NCI-H1417 (cell line): ENCODE data around the gene U2AF1L4.
A peak's percentile ranks its signal among the peaks of the same experiment; 100 is the strongest.

ENCODE experiments used
- DNase-seq, 3 experiments: peaks; one replicate each; lab custom pipeline; 2025; lab: John Stamatoyannopoulos, UW

Gene U2AF1L4

DNA sequence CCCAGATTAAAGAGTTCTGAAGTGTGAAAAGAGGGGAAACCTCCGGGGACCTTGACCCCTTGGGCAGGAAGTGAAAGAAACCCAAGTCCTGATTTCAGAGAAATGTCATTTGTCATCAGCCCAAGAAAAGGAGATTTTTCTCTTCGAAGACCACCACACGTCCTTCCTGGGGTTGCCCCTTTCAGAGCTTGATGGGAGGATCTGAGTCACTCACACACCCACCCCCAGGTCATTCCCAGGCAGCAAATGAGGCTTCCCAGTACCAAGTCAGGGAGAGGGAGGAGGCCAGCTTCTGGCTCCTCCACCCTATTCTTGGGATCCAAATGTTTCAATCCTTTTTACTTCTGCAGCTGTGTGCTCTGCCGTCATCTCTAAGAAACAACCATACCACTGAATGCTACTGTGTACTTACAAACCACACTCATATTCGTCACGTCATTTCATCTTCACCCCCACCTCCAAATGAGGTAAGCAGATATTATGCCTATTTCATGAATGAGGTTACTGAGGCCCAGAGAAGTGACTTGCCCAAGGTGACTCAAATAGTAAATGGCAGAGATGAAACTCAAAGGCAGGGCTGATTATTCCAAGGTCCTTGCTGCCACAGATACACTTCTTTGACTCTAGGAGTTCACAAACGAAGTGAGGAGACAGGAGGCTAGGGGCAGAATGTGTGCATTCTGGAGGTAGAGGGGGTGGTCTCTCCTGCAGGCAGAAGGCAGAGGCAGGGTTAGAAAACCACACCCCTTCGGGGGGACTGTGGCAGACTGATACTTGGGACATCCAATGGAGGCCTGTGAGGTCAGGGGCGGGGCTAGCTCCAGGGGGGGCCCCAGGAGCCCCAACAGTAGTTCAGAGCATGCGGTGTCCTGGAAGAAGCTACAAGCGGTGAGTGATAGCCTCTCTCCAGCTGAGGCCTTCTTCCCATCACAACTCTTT is 32.4 kb downstream of the U2AF1L4 start:
- no peak for DNase-seq

DNA sequence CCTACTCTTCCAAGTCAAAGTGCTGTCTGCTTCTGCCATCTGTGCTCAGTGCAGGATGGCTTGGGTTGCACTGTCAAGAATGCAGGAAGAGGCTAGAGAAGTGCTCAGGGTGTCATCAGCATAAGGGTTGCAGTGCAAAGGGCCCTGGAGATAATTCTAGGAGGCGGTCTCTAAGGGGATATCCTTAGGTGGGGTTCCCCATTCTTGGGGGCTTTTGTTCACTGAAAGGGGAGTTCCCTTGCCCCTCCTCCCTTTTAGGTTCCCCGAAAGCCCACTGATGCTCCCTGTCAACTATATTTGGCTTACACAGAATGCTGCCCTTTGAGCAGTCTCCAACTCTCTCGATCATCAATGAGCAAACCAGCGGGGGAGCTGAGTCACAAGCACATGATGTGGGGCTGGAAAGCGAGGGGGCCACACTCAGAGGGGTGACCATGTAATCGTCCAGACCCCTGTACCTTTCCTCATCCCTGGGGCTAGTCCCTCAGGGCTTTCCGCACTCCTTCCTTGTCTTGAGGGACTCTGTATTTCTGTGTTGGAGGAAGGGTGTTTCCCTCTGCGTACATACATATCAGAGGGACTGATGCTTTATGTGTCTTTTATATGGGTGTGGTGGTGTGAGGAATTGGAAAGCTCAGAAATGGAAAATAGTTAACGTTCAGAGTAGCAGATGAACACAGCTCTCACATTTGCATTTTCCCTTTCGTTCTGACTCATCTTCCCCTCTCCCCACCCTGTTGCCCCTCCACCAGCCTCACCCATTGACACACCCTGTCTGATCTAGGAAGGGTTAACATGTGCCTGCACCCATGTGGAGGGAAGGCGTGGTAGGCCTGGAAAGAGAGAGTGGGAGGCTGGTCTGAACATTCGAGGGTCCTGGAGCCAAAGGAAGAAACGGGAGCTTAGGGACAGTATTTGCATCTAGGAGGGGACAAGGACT is 34.2 kb downstream of the U2AF1L4 start:
- no peak for DNase-seq

DNA sequence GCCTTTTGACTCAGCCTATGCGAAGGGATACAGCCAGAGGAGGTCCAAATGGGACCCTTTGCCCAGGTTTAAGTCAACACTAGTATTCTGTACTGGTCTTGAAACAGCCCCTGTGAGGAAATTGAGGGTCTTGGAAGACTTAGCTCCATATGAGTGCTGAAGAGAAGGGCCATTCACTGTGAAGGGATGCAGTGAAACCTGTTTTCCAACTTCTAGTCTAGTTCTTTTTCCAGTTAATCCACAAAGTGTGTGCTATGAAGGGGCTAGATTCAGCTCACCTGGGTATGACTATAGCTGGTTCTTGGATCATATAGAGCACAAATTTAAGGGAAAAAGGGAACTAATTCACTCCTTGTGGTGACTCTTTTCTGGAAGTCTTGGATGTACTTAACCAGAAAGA is 36.8 kb downstream of the U2AF1L4 start:
- DNase-seq = no peak

DNA sequence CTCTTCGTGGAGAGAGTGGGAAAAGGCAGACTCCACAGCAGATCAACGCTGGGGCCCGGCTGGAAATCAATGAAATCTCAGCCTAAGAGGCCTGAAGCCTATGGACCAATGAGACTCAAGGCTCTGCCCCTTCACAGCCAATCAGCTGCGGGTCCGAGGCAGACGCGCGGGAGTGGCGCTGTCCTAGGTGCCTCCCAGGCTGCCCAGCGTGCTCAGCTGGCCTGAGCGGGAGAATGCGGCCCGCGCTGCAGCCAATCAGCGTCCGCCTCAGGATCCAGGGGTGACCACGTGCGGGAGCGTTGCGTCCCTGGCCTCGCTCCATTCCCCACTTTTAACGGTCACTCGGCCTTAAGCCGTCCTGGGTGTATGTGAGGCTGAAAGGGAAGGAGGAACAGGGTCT is 41.0 kb downstream of the U2AF1L4 start, which contains the start of gene ZBTB32:
TSS of gene ZBTB32 (plus strand) at position 341 of the 400 bp plus-strand sequence. CDS start 10,069 bp downstream, outside the sequence.
- no peak for DNase-seq

DNA sequence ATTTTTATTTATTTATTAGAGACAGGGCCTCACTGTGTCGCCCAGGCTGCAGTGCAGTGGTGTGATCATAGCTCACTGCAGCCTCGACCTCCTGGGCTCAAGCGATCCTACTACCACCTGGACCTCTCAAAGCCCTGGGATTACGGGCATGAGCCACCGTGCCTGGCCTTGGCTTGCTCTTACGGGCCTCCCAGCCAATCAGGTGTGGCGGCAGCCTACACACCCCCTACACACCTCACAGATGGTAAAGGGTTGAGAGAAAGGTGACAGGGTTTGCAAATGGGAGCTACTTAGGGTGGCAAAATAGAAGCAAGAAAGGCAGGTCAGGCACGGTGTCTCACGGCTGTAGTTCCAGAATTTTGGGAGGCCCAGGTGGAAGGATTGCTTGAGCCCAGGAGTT is 41.9 kb downstream of the U2AF1L4 start:
- DNase-seq = peak in 2 of 3 experiments; percentile 35 to 54

DNA sequence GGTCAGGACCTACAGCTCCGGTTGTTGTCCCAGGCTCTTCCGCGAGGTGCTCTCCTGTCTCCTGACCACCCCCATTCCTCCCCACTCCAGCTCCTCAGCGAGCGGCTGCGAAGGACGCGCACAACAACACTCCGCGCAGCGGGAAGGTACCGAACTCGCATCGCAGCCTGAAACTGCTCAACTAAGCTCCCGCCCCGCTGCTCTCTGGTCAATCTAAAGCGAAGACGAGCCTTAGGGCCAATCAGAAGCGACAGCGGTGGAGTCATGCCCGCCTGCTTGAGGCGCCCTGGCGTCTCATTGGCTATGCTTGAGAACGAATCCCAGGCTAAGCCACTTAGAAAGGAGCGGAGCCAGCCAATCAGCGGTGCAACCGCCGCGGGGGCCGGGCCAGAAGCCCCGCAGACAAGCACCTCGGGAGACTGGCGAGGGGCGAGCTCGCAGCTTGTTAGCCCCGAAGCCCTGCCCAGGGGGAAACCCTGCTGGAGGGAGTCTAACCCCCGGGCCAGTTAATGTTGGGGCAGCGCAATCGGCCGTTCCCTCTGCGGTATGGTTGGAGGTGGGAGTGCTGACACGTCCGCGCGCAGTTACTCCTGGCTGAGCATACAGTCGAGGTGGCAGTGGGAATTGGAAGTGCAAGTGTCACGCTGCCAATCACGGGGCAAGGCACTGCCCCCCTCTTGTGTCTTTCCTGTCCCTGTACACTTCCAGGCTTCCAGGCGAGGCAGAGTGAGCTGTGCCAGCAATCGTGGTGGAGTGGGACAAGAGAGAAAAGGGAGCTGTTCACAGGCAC is 42.8 kb downstream of the U2AF1L4 start:
- DNase-seq = peak; percentile 94 to 98 (median 98)

DNA sequence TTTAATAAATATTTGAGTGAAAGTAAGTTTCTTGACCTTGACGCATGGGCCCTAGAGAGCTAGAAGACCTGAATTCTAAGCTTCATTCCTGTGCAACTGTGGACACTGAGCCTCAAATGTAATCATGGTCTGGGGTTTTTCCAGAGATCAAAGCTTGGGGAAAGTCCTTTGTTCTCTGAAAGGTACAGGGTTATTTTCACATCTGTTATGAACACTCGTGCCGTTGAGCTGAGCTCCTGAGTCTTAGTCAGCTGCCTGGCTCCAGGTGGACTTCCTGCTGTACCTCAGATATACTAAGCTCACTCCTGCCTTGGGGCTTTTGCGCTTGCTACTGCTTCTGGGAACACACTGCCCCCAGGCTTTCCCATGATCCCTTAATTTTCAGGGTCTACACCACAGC is 48.4 kb downstream of the U2AF1L4 start:
- no peak for DNase-seq

DNA sequence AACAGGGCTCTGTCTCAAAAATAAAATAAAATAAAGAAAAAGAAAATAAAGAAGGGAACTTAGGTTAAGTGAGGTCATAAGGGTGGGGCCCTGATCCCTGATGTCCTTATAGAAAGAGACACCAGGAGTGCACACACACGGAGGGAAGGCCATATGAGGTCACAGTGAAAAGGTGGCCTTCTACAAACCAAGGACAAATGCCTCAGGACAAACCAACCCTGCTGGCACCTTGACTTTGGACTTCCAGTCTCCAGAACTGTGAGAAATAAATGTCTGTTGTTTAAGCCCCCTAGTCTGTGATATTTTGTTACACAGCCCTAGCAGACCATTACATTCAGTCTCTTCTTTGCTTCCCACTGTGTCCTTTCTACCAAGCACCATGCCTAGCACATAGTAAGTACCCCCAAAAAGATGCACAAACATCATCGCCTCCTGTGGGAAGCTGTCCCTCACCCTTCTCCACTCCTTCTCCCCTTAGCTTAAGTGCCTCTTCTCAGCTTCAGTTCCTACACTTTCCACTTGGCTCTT is 49.3 kb downstream of the U2AF1L4 start:
- DNase-seq = no peak

DNA sequence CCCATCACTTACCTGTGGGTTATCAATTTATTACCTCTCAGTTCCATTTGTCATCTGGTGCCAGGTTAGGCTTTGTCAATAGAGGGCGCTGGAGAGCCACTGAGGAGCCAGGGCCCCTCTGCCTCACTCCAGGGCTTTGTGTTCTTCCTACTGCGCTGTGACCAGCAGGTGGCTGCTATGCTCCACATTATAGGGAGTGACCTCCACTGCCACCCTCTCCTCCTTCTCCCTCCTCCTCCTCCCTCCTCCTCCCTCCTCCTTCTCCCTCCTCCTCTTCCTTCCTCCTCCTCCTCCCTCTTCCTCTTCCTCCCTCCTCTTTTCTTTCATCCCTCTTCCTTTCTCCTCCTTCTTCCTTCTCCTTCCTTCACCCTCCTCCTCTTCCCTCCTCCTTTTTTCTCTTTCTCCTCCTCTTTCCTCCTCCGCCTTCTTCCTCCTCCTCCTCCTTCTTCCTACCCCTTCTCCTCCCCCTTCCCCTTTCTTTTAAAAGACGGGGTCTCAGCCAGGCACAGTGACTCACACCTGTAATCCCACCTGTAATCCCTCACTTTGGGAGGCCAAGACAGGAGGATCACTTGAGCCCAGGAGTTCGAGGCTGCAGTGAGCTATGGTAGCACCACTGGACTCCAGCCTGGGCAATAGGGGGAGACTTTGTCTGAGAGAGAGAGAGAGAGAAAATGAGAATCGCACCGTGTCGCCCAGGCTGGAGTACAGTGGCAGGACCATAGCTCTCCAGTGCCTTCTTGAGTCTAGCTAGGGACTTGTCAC is 51.2 kb downstream of the U2AF1L4 start:
- peak; percentile 80 to 93 (median 92) for DNase-seq

DNA sequence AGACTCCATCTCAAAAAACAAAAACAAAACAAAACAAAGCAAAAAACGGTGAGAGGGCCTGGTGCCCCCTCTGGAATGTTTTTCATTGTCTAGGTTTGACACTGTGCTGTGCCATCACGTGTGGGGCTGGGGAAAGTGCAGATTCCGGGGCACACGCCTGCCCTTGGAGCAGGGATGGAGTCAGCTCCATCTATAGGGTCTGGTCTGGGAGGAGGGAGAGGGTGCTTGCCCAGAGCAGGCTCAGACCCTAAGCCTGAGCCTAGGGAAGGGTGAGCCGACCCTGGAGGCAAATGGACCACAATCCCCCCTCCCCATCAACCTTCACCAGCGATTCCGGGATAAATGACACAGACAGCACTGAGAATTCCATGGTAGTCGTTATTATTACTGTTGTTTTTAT is 51.8 kb downstream of the U2AF1L4 start:
- no peak for DNase-seq
